Suprapubic skin (tissue), 4 donors: ENCODE data around the gene HSPA5.
"Not testable (repeated sequence)": the region's sequence is repeated elsewhere in the genome, so short reads cannot be mapped to it uniquely, and the experiment has no call there.

ENCODE experiments used
- CTCF ChIP-seq, 2 donors: fragments of 200-600 bp in 1 of 2; fragments of 450-650 bp in 1 of 2; sonication (generic) in 1 of 2; IDR thresholded peaks; one replicate each; pipeline ENCODE4 v1.5.1; 2016 to 2019; ENCODE audit warnings: antibody characterized with exemption in 2 of 2, mild to moderate bottlenecking in 1 of 2, moderate library complexity in 1 of 2
- POLR2A ChIP-seq, 2 donors: fragments of 450-650 bp; IDR thresholded peaks; one replicate each; pipeline ENCODE4 v1.6.1; 2017; ENCODE audit warnings: antibody characterized with exemption in 2 of 2, mild to moderate bottlenecking in 2 of 2, moderate library complexity in 2 of 2
- POLR2AphosphoS5 ChIP-seq, 3 donors: sonication (generic); formaldehyde crosslinking; IDR thresholded peaks; one replicate each; pipeline ENCODE4 v1.6.1; 2017; ENCODE audit warnings: antibody characterized with exemption in 3 of 3

- TF ChIP-seq CTCF, POLR2A, POLR2AphosphoS5 (IDR thresholded peaks at IDR 0.05): not testable (repeated sequence)
Observed at GRCh38 chr9:125224858-125225257, 16.3 kb downstream of the HSPA5 start.
